GOT3 (cell line): ENCODE data around the gene NCOR2.
"Not testable (repeated sequence)": the region's sequence is repeated elsewhere in the genome, so short reads cannot be mapped to it uniquely, and the experiment has no call there.

Experiments
- DNase-seq: peaks from one replicate; lab custom pipeline; 2025; ENCODE audit warnings: mixed read lengths; lab: John Stamatoyannopoulos, UW

The NCOR2 gene

DNA sequence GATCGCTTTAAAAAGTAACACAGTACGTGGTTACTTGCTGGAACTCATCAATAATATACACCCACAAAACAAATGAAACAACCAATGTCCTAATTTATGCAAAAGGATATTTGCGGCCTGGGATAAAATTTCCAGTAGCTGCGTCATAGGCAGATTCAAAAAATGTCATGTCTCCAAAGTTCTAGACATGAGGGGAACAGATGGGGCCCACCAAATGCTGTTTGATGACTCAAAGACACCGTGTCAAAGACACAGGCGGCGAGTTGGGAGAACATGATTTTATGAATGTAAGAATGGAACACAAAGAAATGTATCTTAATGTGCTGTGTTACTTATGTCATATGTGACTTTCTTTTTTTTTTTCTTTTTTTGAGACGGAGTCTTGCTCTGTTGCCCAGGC lies 34.3 kb upstream of the NCOR2 start:
- no peak for DNase-seq

DNA sequence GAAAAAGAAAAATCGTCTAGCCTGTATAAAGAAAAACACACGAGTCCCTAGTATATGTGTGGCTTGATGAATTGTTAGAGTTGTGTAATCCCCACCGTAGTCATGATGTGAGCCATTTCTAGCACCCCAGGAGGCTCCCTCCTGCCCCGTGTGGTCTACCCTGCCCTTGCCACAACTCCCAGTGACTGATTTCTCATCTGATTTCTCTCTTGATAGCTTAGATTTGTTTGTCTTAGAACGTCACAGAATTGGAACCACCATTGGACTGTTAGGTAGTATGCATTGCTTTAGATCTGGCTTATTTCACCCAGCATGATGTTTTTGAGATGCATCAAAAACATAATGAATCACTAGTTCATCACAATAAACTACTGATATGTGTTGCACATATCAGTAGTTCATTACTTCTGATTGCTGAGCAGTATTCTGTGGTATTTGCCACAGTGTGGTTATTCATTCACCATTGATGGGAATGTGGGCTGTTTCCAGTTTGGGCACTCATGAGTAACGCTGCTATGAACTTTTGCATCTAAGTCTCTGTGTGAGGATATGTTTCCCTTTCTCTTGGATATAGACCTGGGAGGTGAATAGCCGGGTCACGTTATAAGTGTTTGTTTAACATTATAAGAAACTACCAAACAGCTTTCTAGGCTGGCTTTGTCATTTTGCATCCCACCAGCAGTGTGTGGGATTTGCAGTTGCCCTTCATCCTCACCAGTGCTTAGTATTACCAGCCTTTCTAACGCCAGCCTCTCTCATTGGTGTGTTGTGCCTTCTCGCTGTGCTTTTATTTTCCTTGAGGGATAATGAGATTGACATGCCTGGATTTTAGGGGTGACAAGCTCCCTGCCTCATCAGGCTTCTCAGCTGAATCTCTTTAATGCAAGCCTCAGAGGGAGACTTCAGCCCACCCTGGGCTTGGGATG lies 31.9 kb upstream of the NCOR2 start:
- DNase-seq, result peak; percentile 23

DNA sequence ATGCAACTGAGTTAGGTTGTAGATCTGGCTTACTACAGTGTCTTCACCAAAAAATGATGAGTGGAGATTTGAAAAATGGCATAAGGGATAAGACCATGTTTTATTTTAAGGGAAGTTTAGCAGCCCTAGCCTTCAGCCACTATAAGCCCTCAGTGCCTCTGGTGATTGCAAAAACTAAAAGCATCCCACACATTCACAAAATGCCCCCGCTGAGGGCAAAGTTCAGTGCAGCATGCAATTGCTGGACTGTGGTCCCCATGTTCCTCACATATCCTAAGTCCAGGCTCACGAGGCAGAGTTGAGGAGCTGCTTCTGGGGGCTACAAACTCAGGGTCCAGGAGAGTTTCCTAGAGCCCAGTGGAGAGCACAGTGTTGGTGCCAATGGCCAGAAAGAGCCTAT lies 29.6 kb upstream of the NCOR2 start:
- no peak for DNase-seq

DNA sequence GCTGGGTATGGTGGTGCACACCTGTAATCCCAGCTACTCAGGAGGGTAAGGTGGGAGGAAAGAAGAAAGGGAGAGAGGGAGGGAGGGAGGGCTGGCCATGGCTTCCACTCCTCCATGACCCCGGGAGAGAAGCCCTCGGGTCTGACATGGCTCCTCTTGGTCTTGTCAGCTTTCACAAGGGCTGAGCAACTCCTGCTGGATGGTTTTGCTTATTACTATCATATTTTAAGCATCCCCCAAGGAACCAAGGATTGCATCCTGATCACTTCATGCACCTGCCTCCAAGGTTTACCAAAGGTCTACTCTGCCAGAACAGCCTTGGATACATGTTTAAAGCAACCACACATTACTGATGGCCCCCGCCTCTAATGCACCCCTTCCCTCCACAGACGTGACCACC lies 28.0 kb upstream of the NCOR2 start:
- no peak for DNase-seq

DNA sequence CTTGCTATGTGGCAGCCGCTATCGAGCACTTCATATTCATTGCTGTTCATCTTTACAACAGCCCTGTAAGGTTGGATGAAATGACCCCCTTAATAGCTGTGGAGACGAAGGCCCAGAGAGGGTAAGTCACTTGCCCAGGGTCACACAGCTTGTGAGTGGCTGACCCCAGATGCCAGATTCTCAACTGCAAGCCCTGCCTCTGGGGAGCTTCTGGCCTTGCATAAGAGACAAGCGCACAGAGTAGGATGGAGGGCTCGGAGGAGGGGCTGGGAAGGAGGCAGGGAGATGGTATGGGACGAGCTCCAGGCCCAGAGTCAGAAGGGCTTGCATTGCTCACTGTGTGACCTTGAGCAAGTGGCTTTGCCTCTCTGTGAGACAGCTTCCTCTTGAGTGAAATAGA lies 27.4 kb upstream of the NCOR2 start:
- DNase-seq, result no peak

DNA sequence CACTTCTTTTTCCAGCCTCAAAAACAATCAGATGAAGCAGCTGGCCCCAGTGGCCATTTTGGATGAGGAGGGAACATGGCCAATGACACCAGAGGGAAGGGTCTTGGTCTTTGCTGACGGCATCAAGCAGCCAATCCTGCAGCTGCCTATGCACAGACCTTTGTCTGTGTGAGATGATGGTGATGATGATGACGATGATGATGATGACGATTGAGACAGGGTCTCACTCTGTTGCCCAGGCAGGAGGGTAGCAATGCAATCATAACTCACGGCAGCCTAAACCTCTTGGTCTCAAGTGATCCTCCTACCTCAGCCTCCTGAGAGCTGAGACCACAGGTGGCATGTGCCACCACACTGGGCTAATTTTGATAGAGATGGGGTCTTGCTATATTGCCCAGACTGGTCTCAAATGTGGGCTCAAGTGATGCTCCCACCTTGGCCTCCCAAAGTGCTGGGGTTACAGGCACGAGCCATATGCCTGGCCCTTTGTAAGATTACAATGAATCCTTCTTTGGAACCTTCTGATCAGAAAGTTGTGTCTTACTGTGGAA lies 26.5 kb upstream of the NCOR2 start:
- no peak for DNase-seq

DNA sequence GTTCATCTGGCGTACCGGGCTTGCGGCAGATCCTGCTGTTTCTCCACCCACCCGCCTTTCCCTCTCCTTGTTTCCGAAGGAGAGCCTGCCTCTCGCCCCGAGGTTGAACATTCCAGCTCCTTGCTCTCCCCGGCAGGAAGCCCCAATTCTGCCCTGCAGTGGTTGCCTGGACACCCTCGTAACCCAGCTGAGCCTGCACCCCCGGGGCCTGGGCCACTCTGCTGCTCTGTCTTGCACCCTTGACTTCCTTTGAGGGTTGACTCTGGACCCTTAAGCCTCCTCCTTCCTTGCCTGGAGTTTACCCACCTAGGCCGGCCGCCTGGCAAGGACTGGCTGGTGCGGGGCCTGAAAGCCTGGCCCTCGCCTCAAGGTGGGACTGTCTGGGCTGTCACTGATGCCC lies 25.8 kb upstream of the NCOR2 start:
- no peak for DNase-seq

DNA sequence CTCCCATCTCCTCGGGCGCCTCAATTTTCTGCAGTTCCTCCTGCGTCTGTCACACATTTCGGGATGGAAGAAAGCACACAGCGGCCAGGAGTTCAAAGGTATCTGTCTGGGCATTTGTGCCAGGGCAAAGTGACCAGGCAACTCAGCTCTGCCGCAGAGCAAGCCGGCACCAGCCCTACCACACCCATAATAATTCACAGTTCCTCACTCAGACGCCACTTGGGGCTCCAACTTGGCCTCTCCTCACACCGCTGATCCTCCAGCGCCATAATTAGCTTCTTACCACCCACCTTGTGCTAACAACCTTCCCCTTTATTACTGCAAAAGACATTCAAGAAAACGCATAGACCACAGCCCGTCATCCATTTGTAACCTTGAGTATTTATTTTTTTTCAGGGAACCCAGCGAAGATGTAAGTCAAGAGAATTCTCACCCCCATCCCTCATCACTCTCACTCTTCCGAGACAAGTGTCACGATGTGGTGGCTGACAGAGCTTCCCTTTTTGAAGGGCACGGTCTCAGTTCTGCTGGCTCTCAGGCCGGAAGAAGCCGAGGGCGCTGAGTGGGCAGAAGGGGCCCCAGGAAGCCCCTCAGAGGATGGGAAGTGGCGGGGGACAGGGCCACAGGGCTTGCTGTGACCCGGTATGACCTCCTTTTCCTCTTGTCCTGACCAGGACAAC lies 25.2 kb upstream of the NCOR2 start:
- DNase-seq, result no peak

DNA sequence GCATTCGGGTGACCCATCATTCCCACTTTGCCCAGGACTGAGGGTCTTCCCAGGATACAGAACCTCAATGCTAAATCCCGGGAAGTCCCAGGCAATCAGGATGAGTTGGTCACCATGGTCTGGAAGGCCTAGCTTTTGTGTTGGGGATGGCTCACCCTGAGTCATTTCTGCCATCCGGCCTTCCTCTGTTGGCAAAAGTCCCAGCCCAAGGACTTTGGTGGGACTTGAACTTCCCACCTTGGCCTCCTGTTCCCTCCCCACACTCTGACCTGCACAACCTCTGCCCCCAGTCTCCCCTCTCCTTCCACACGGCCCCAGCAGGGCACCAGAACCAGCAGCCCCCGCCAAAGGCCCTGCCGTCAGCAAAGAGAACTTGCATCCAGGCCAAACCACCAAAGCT lies 24.6 kb upstream of the NCOR2 start:
- DNase-seq, result no peak

DNA sequence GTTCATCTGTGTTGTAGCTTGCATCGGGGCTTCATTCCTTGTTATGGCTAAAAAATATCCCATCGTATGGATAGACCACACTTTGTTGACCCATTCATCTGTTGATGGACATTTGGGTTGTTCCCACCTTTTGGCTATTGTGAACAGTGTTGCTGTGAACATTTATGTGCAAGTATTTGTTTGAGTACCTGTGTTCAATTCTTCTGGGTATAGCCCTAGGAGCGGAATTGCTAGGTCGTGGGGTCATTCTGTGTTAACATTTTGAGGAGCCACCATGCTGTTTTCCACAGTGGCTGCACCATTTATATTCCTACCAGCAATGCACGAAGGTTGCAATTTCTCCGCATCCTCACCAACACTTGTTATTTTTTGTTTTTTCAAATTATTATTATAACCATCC lies 23.0 kb upstream of the NCOR2 start:
- no peak for DNase-seq

DNA sequence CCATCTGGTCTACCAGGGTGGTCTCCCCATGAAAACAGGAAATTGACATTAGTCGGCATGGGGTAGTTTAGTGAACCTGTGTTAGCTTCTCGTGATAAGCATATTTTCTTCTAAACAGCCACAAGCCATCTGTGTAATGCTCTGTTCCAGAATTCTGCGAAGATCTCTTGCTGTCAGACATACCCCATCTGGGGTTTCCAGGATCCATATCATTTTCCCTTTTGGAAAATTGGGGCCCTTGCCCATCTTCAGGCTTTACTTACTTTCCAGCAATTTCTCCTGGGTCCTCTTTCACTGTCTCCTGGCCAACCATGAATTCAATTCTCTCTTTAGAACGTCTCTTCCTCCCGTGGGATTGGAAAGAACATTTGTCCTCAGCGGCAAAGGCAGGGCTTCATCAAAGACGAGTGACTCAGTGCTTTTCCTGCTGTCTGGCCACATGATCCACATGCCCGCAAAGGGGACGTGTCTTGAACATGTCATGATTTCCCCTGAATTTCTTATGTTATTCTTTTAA lies 21.4 kb upstream of the NCOR2 start:
- DNase-seq, result no peak

DNA sequence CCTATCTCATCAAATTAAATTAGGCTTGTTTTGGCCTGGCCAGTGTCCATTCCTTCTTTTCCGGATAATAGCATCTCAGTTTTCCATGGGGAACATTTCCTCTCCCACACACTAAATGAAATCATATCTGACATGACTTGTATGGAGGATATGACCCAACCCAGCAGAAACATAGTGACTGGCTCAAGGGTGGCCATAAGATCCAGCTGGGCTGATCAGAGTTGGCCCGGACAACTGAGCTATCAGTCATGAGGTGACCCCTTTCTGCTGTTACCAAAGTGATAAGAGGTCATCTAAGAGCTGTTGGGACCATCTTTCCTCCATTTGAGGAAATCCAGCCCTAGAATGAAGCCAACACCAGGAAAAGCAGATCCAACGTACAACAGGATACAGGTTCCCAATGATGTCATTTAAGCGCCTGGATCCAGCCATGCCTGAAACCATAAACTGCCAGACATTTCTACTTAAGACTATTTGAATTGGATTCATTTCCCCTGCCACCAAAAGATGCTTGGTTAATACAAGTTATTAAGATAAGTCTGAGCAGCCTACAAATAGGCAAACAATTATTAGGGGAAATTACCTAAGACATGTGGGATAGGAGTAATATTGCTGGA lies 20.7 kb upstream of the NCOR2 start:
- DNase-seq, result no peak

DNA sequence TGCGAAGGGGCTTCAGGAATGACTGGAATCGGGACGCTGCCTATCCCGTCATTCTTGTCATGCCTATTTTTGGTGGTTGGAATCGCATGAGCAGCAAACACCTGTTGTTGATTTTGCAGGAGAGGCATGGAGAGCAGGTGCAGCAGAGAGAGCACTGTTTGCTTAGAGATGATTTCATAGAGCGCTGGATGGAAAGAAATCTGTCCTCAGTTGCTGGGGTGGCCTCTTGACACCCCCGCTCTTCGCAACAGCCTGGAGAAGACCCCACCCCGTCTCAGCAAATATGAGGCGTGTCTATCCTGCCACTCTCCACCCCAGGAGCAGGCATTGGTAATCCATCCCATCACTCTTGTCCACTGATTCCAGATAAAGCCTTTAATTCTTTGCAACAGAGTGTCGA lies 19.3 kb upstream of the NCOR2 start:
- DNase-seq, result no peak

DNA sequence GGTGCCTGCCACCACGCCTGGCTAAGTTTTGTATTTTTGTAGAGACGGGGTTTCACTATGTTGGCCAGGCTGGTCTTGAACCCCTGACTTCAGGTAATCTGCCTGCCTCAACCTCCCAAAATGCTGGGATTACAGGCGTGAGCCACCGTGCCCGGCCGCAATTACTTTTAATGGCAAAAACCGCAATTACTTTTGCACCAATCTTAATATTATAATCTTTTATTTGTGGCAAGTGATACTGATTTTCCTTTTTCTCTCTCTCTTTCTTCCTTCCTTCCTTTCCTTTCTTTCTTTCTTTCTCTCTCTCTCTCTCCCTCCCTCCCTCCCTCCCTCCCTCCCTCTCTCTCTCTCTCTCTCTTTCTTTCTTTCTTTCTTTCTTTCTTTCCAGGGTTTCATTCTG lies 17.1 kb upstream of the NCOR2 start:
- DNase-seq, result not testable (repeated sequence)

DNA sequence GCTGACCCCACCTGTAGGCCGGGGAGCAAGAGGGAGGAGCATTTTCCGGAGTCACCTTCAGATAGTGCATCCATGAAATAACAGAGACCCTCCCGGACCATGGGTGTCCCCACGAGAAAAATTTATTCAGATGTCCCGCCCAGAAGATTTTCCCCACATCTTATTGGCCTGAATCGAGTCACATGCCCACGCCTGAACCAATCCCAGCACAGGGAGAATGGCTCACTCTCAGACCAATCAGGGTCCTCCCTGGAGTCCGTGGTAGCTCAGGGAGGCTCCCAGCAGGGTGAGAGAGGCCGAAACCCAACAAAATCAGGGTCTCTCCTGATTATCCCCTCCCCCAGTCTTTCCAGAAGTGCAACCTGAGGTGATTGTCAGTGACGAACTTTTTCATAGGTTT lies 16.4 kb upstream of the NCOR2 start:
- DNase-seq, result no peak

DNA sequence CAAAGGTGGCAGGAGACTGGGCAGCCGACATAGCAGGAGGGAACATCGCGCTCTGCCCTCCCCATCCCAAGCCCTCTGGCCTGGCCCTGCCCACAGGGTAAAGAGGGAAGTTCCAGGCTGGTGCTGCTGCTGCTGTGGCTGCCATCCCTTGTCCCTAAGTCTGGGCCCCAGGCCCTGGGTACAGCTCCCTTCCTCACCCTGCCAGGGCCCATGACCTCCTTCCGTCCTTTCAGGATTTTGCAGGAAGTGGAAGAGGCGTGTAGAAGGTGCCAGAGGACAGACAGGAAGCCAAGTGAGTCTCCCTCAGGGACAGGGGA lies 14.7 kb upstream of the NCOR2 start:
- DNase-seq, result no peak

DNA sequence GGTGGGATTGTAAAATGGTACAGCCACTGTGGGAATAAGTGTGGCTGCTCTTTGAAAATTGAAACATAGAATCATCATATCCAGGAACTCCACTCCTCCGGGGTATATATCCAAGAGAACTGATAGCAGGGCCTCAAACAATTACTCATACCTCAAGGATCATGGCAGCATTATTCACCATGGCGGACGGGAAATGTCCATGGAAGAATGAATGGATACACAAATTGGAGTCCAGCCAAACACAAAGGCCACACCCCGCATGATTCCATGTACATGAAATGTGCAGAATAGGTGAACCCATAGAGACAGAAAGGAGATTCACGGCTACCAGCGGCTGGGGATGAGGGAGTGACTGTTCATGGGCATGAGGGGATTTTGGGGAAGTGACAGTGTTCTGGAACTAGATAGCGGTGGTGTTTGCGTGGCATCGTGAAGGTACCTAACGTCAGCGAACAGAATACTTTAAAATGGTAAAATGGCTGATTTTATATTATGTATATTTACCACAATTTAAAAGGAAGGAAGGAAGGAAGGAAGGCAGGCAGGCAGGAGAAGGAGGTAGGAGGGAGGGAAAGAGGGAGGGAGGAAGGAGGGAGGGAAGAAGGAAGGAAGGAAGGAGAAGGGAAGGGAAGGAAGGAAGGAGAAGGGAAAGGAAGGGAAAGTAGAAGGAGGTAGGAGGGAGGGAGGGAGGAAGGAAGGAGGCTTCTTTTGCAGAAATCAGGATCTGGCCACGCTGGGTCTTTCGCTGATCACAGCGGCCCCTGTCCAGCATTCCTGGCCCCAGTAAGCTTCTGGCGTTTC lies 14.1 kb upstream of the NCOR2 start:
- DNase-seq, result no peak

DNA sequence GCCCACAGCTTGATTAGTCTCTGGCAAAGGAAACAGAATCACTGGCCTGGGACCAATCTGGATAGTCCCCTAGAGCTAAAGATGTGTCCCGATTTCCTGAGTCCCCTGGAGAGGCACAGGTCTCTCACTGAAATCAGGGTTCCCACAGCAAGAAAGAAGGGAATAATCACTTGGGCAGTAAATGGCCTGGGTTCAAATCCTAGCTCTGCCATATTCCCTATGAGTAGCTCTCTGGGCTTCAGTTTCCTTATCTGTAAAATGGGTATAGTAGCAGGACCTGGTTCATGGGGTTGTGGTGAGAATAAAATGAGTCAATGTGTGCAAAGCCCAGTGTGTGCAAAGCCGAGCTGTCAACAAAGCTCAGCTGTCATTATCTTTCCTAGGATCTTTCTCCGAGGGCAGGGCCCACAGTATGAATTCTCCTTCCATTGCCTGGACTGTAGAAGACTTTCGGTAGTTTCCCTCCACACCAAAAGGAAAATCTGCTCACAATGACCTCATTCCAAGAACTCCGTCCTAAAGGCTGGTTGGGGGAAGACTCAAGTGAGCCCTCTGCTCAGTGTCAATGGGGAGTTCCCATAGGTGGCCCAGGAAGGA lies 12.6 kb upstream of the NCOR2 start:
- DNase-seq, result no peak

DNA sequence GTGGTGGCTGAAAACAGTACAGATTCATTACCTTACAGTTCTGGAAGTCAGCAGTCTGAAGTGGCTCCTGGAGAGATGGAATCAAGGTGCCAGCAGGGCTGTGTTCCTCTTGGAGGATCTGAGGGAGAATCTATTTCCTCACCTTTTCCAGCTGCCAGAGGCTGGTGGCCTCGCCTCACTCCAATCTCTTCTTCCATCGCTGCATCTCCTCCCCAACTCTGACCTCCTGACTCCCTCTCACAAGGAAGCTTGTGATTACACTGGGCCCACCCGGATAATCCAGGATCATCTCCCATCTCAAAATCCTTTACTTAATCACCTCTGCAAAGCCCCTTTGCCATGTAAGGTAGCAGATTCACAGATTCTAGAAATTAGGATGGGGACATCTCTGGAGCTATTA lies 11.4 kb upstream of the NCOR2 start:
- DNase-seq, result no peak

DNA sequence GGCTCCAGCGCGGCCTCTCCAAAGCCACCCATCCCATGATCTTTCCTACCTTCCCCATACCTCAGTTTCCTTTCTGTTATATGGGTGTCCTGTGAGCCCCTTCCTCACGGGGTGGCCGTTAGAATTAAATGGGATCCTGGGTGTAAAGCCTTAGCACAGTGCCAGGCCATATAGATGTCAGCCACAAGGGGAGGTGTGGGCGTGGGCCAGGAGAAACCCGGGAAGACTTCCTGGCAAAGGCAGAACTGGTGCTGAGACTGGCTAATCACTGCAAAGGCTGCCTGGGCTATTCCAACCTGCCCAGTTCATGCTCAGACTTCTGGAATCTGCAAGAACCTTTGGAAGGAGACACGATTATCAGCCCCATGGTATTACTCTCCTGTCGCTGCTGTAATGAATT lies 11.0 kb upstream of the NCOR2 start:
- no peak for DNase-seq

DNA sequence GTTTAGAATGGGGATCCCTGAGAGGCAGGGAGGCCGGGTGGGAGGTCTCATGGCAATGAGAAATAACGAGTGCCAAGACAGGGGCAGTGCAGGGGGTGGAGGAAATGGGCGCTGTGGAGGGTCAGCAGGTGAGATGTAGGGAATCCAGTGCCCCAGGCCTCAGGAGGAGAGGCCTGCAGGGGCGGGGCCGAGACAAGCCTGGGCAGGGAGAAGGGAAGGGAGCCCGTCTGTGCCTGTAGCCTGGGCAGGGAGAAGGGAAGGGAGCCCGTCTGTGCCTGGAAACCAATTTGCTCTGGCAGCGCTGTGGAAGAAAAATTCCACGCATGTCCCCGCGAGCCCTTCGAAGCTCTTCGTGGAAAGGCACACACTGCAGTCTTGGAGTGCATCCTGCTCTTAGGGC lies 10.6 kb upstream of the NCOR2 start:
- DNase-seq, result no peak

DNA sequence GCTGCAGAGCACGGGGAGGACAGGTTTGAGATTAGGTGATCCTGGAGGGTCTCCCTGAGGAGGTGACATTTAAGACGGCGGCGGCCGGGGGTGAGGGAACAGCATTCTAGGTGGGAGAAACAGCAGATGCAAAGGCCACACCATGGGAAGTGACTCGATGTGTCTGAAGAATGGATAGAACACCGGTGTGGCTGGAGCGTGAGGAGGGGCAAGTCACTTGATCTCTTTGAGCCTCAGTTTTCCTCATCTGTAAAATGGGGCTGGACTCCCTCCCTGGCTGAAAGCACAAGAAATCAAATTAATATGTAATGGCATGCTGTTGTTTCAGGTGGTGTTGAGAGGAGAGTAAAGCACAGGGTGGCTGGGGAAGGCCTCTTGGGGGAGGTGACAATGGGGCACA lies 10.0 kb upstream of the NCOR2 start:
- no peak for DNase-seq
